Lung (tissue), 12 donors: ENCODE measurements around the gene CHST9. TPM values are rescaled to one million over a fixed set of nuclear protein-coding genes. Genes with fewer than 3 reads are reported as not detected.
A peak's percentile ranks its signal among the peaks of the same experiment; 100 is the strongest.
"Not testable (repeated sequence)": the region's sequence is repeated elsewhere in the genome, so short reads cannot be mapped to it uniquely, and the experiment has no call there.

Experiments
- ATAC-seq: fragments of 200-7000 bp; cut with Tn5 transposase; one replicate; pipeline ENCODE4 v1.9.1; 2020; ENCODE audit warnings: moderate number of reproducible peaks; ENCODE audit not compliant: insufficient read depth, low FRiP score
- DNase-seq, 3 donors: peaks; one replicate each; pipeline ENCODE4 v3.0.0-alpha.2; 2013 to 2017
- H3K27ac ChIP-seq, 2 donors: one replicate each; pipeline ENCODE4 v1.5.1; 2013; ENCODE audit warnings: mild to moderate bottlenecking in 2 of 2, moderate library complexity in 2 of 2, control low read depth in 1 of 2, inconsistent platforms in 1 of 2, low read depth in 1 of 2, low read length in 1 of 2
- H3K27me3 ChIP-seq, 3 donors: one replicate each; pipeline ENCODE4 v1.5.1; 2013; ENCODE audit warnings: low read length in 2 of 3; ENCODE audit not compliant: control insufficient read depth in 3 of 3, insufficient read depth in 3 of 3
- H3K36me3 ChIP-seq, 4 donors: one replicate each; pipeline ENCODE4 v1.5.1; 2013; ENCODE audit warnings: low read length in 4 of 4, mild to moderate bottlenecking in 1 of 4, moderate library complexity in 1 of 4; ENCODE audit not compliant: control insufficient read depth in 4 of 4, insufficient read depth in 4 of 4
- H3K4me1 ChIP-seq, 5 donors: one replicate each; pipeline ENCODE4 v1.5.1; 2013; ENCODE audit warnings: low read length in 5 of 5, mild to moderate bottlenecking in 2 of 5, moderate library complexity in 1 of 5; ENCODE audit not compliant: control insufficient read depth in 5 of 5, insufficient read depth in 5 of 5
- H3K4me3 ChIP-seq: one replicate; pipeline ENCODE4 v1.5.1; 2013; ENCODE audit warnings: mild to moderate bottlenecking, control low read depth, moderate library complexity
- H3K9ac ChIP-seq, 2 donors: one replicate each; pipeline ENCODE4 v1.5.1; 2013; ENCODE audit warnings: low read length in 2 of 2, control low read depth in 1 of 2; ENCODE audit not compliant: insufficient read depth in 1 of 2
- H3K9me3 ChIP-seq, 4 donors: one replicate each; pipeline ENCODE4 v1.5.1; 2013; ENCODE audit warnings: low read length in 3 of 4, mild to moderate bottlenecking in 1 of 4, moderate library complexity in 1 of 4; ENCODE audit not compliant: control insufficient read depth in 4 of 4, insufficient read depth in 3 of 4
- CTCF ChIP-seq: IDR thresholded peaks from 2 replicates; pipeline ENCODE4 v1.5.1; 2012; ENCODE audit warnings: mild to moderate bottlenecking; ENCODE audit errors: control extremely low read depth, extremely low read depth
- WGBS, 2 donors: extraction: QIAGEN DNeasy Blood & Tissue Kit; methylation state at CpG; one replicate each; pipeline ENCODE4 v1.1.7; 2013; 5-methylcytosine and 5-hydroxymethylcytosine counted together
- polyA plus RNA-seq, 2 donors: library from polyadenylated mRNA; stranded (reverse); fragments of 200-250 nt; gene quantifications; one replicate each; pipeline ENCODE4 v1.2.1, GENCODE V29; 2013
- total RNA-seq, 2 donors: library from RNA; depleted of rRNA in 1 of 2; stranded (reverse); fragments of >200 nt in 1 of 2; gene quantifications; one replicate each; pipeline ENCODE4 v1.2.1, GENCODE V29; 2014 to 2021
- donor health status: control.
- donor health status: control.
- donor health status: Bipolar disorder and iron deficiency.
- donor health status: healthy.
- donor health status: DM: yes; HTN: yes; CAD: no.

The CHST9 gene
- total and polyA plus RNA-seq, 4 donors = 2.9 to 19.6 (median 9.8) TPM

GRCh38 chr18:26930630-26931029, 254.5 kb downstream of the CHST9 start:
- Histone ChIP-seq H3K4me1 (peaks cover 0 to 18% (median 6%) of the 10 kb centered on the region in 5 donors), H3K36me3 (no peaks in the 10 kb centered on the region), H3K9ac (no peak overlapping the region), H3K4me3 (no peak overlapping the region), H3K27ac (no peak overlapping the region), H3K27me3 (no peaks in the 10 kb centered on the region), H3K9me3 (no peaks in the 10 kb centered on the region)
- no peak for TF ChIP-seq CTCF
- ATAC-seq (no peak), DNase-seq (no peak)
- WGBS, 2 donors = 0 to 47% methylated on average over 1 of the region's 1 CpG

GRCh38 chr18:26928670-26929313, 256.3 kb downstream of the CHST9 start:
- DNase-seq (peak; percentile 45 to 70 (median 61)), ATAC-seq (peak; percentile 83)
- WGBS, 2 donors = 42 to 61% methylated on average over 3 of the region's 3 CpGs
- Histone ChIP-seq H3K27me3 (no peaks in the 10 kb centered on the region), H3K9ac (no peak overlapping the region), H3K9me3 (no peaks in the 10 kb centered on the region), H3K4me1 (peaks cover 0 to 19% (median 2%) of the 10 kb centered on the region in 5 donors), H3K27ac (peak overlapping the region in 1 of 2 donors; percentile 24), H3K4me3 (no peak overlapping the region), H3K36me3 (no peaks in the 10 kb centered on the region)
- TF ChIP-seq CTCF = no peak

DNA sequence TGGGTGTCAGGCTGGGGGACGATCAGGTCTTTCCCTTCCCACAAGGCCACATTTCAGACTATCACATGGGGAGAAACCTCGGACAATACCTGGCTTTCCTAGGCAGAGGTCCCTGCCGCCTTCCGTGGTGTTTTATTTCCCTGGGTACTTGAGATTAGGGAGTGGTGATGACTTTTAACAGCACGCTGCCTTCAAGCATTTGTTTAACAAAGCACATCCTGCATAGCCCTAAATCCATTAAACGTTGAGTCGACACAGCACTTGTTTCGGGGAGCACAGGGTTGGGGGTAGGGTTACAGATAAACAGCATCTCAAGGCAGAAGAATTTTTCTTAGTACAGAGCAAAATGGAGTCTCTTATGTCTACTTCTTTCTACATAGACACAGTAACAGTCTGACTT, 257.3 kb downstream of the CHST9 start:
- not testable (repeated sequence) for H3K9ac ChIP-seq, H3K9me3 ChIP-seq, DNase-seq, H3K36me3 ChIP-seq, H3K27me3 ChIP-seq, H3K4me3 ChIP-seq, ATAC-seq
- peaks cover 0 to 19% (median 2%) of the 10 kb centered on the region in 5 donors for H3K4me1 ChIP-seq
- peak overlapping the region in 1 of 2 donors; percentile 80 for H3K27ac ChIP-seq
- 26 to 39% methylated on average over 8 of the region's 8 CpGs for WGBS, 2 donors

DNA sequence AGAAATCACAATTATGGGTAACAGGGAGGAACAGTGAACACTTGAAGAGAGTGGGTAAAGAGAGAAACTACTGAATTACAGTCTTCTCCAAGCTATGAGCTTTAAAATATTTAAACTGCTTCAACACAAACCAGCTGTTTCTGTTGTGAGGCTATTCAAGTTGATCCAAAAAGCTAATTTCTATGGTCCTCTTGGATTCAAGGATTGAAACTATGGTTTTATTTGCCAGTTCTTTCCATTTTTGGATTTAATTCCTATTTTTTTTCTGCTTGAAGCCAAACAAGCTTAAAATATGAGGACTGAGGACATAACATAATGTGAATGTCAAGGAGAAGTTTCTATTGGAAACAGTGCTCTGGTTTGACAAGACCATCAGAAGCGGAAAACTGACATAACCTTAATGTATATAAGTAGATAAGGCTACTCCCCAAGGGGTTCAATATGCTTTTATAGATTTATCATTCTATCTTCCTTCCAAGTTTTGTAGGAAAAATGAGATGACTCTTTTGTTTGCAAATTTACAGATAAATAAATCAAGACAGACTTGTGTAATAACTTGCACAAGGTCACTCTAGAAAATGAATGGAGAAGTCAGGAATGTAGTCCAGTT, 258.9 kb downstream of the CHST9 start:
- peaks cover 0 to 19% (median 2%) of the 10 kb centered on the region in 5 donors for H3K4me1 ChIP-seq
- peak in 2 of 3 donors; percentile 60 to 77 for DNase-seq

More for the DNA sequence above, 258.9 kb downstream of the CHST9 start:
- ATAC-seq = no peak
- H3K4me3 ChIP-seq = no peak overlapping the region
- no peak for TF ChIP-seq CTCF
- no peak overlapping the region for H3K9ac ChIP-seq
- no peaks in the 10 kb centered on the region for H3K27me3 ChIP-seq
- H3K9me3 ChIP-seq = no peaks in the 10 kb centered on the region
- 0 to 64% methylated on average over 1 of the region's 1 CpG for WGBS, 2 donors
- no peaks in the 10 kb centered on the region for H3K36me3 ChIP-seq
- H3K27ac ChIP-seq = no peak overlapping the region
